Measurements from ENCODE around the gene PLPP1. TPM values are rescaled to one million over a fixed set of nuclear protein-coding genes. Genes with fewer than 3 reads are reported as not detected.

The PLPP1 gene
- polyA plus RNA-seq, 3 donors, result 0.87 to 1.5 (median 0.98) TPM

- no peak for TF ChIP-seq CTCF (IDR thresholded peaks at IDR 0.05)
- DNase-seq, result no peak
- no CpG with 5 or more reads among the region's 3 CpGs for WGBS (ENCODE audit: insufficient coverage)
- no peaks in the 10 kb centered on the region for H3K27me3 ChIP-seq (ENCODE audit: control insufficient read depth in 2 of 2, insufficient read depth in 2 of 2, low read length in 2 of 2)
- Mint-ChIP-seq H3K36me3 (no peaks in the 10 kb centered on the region), H3K4me1 (peaks cover 2% of the 10 kb centered on the region), H3K27ac (no peak overlapping the region), H3K27me3 (ENCODE audit: low read depth in 3 of 3) (peaks cover 2 to 3% (median 2%) of the 10 kb centered on the region in 3 donors), H3K9me3 (peaks cover 0 to 2% (median 0%) of the 10 kb centered on the region in 7 donors), H3K4me3 (no peak overlapping the region)
- intact Hi-C loops (cut with micrococcal nuclease), result no loop called here
- H2AFZ ChIP-seq (ENCODE audit: insufficient read depth, low read depth, low read length, poor library complexity, severe bottlenecking), result no peak overlapping the region
- H3K9me3 ChIP-seq (replicated peaks in 1 of 2; ENCODE audit: control insufficient read depth in 1 of 2, insufficient read depth in 1 of 2, low read length in 2 of 2), result no peaks in the 10 kb centered on the region
- H3K4me3 ChIP-seq (replicated peaks in 1 of 3; ENCODE audit: low read depth in 2 of 3, low read length in 3 of 3), result no peak overlapping the region
- H3K4me1 ChIP-seq (ENCODE audit: control insufficient read depth in 1 of 2, insufficient read depth in 2 of 2, low read length in 2 of 2), result no peaks in the 10 kb centered on the region
- no peak overlapping the region for H3K27ac ChIP-seq (ENCODE audit: low read depth in 1 of 2, low read length in 2 of 2)
- no peak overlapping the region for H3K9ac ChIP-seq (ENCODE audit: insufficient read depth, low read length, poor library complexity, severe bottlenecking)
- H3K36me3 ChIP-seq (replicated peaks in 1 of 2; ENCODE audit: control insufficient read depth in 1 of 2, insufficient read depth in 2 of 2, low read length in 2 of 2), result no peaks in the 10 kb centered on the region
- no peaks in the 10 kb centered on the region for H4K20me1 ChIP-seq (ENCODE audit: insufficient read depth, low read length)
- no peaks in the 10 kb centered on the region for H3K79me2 ChIP-seq (ENCODE audit: insufficient read depth, low read length)
- no peak overlapping the region for H3K4me2 ChIP-seq (replicated peaks; ENCODE audit: extremely low read depth, low read length, poor library complexity, severe bottlenecking)
Observed at GRCh38 chr5:55456216-55456895, 78.4 kb downstream of the PLPP1 start.

- Histone ChIP-seq H3K9ac (ENCODE audit: insufficient read depth, low read length, poor library complexity, severe bottlenecking) (no peak overlapping the region), H3K9me3 (replicated peaks in 1 of 2; ENCODE audit: control insufficient read depth in 1 of 2, insufficient read depth in 1 of 2, low read length in 2 of 2) (no peaks in the 10 kb centered on the region), H3K27me3 (ENCODE audit: control insufficient read depth in 2 of 2, insufficient read depth in 2 of 2, low read length in 2 of 2) (no peaks in the 10 kb centered on the region), H3K4me3 (replicated peaks in 1 of 3; ENCODE audit: low read depth in 2 of 3, low read length in 3 of 3) (no peak overlapping the region), H3K36me3 (replicated peaks in 1 of 2; ENCODE audit: control insufficient read depth in 1 of 2, insufficient read depth in 2 of 2, low read length in 2 of 2) (no peaks in the 10 kb centered on the region), H3K27ac (ENCODE audit: low read depth in 1 of 2, low read length in 2 of 2) (no peak overlapping the region), H3K79me2 (ENCODE audit: insufficient read depth, low read length) (no peaks in the 10 kb centered on the region), H3K4me2 (replicated peaks; ENCODE audit: extremely low read depth, low read length, poor library complexity, severe bottlenecking) (no peak overlapping the region), H2AFZ (ENCODE audit: insufficient read depth, low read depth, low read length, poor library complexity, severe bottlenecking) (no peak overlapping the region), H4K20me1 (ENCODE audit: insufficient read depth, low read length) (no peaks in the 10 kb centered on the region), H3K4me1 (ENCODE audit: control insufficient read depth in 1 of 2, insufficient read depth in 2 of 2, low read length in 2 of 2) (no peaks in the 10 kb centered on the region)
- Mint-ChIP-seq H3K9me3 (peaks cover 0 to 2% (median 0%) of the 10 kb centered on the region in 7 donors), H3K36me3 (no peaks in the 10 kb centered on the region), H3K27ac (no peak overlapping the region), H3K27me3 (ENCODE audit: low read depth in 3 of 3) (peaks cover 0 to 2% (median 2%) of the 10 kb centered on the region in 3 donors), H3K4me3 (no peak overlapping the region), H3K4me1 (peaks cover 2% of the 10 kb centered on the region)
- no peak for TF ChIP-seq CTCF (IDR thresholded peaks at IDR 0.05)
- no peak for DNase-seq
- 100% methylated on average over 1 of the region's 2 CpGs for WGBS (ENCODE audit: insufficient coverage)
- intact Hi-C loops (cut with micrococcal nuclease), result no loop called here
Observed at GRCh38 chr5:55454282-55454681, 80.5 kb downstream of the PLPP1 start.
